GM21737 (cell line): ENCODE data around the gene AFF1.

Experiments
- ATAC-seq: cut with Tn5 transposase; IDR thresholded peaks from one replicate; pipeline ENCODE4 v1.9.1; 2021; ENCODE audit warnings: mild to moderate bottlenecking, moderate library complexity; ENCODE audit not compliant: unreplicated experiment

Gene AFF1, protein sequence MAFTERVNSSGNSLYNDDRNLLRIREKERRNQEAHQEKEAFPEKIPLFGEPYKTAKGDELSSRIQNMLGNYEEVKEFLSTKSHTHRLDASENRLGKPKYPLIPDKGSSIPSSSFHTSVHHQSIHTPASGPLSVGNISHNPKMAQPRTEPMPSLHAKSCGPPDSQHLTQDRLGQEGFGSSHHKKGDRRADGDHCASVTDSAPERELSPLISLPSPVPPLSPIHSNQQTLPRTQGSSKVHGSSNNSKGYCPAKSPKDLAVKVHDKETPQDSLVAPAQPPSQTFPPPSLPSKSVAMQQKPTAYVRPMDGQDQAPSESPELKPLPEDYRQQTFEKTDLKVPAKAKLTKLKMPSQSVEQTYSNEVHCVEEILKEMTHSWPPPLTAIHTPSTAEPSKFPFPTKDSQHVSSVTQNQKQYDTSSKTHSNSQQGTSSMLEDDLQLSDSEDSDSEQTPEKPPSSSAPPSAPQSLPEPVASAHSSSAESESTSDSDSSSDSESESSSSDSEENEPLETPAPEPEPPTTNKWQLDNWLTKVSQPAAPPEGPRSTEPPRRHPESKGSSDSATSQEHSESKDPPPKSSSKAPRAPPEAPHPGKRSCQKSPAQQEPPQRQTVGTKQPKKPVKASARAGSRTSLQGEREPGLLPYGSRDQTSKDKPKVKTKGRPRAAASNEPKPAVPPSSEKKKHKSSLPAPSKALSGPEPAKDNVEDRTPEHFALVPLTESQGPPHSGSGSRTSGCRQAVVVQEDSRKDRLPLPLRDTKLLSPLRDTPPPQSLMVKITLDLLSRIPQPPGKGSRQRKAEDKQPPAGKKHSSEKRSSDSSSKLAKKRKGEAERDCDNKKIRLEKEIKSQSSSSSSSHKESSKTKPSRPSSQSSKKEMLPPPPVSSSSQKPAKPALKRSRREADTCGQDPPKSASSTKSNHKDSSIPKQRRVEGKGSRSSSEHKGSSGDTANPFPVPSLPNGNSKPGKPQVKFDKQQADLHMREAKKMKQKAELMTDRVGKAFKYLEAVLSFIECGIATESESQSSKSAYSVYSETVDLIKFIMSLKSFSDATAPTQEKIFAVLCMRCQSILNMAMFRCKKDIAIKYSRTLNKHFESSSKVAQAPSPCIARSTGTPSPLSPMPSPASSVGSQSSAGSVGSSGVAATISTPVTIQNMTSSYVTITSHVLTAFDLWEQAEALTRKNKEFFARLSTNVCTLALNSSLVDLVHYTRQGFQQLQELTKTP

DNA sequence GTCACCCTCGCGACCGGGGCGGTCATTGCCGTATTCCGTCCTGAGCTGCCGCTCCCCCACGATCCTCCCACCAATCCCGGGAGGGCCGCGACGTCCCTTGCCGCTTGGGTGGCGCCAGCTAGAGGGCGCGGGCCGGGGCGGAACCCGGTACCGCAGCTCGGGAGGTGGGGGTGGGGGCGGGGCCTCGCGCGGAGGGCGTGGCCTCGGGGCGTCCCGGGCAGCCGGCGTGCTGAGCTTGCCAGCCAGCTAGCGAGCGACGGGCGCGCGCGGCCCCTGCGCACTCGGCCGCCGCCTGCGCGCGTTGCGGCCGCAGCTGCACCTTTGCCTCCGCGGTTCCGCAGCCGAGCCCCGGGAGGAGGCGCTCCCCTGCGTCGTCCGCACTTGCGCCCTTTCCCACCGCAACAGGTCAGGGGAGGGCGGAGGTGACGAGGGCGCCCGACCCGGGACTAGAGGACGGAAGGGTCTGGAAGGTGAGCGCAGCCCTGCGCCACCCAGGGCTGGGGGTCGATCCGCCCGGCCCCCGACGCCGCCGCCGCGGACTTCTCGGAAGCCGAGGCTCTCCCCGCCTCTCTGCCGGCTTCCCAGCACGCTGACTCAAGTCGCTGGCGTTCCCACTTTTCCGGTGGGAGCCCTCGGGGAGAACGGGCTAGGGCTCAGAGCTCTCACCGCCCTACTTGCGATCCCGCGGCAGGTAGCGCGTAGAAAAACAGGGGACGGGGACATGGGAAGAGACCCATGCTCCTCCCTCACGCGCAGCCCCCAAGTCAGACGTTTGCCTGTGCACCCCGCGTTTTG, at the start of gene AFF1:
AFF1 (plus strand) TSS at position 241 of the 795 bp plus-strand sequence. CDS start 13,523 bp downstream, outside the sequence.
- peak; percentile 52 for ATAC-seq

- ATAC-seq, result no peak
Observed at GRCh38 chr4:86890790-86891189, 44.0 kb upstream of the AFF1 start.

GRCh38 chr4:86891762-86892635, 42.8 kb upstream of the AFF1 start, which contains the start of gene C4orf36:
TSS of gene C4orf36 (minus strand) at chr4:86892422. CDS start at chr4:86891520, 902 bp downstream.
- ATAC-seq, result peak; percentile 51

- ATAC-seq, result no peak
Observed at GRCh38 chr4:86892636-86892960, 42.2 kb upstream of the AFF1 start.

GRCh38 chr4:86893136-86893535, 41.7 kb upstream of the AFF1 start:
- no peak for ATAC-seq

DNA sequence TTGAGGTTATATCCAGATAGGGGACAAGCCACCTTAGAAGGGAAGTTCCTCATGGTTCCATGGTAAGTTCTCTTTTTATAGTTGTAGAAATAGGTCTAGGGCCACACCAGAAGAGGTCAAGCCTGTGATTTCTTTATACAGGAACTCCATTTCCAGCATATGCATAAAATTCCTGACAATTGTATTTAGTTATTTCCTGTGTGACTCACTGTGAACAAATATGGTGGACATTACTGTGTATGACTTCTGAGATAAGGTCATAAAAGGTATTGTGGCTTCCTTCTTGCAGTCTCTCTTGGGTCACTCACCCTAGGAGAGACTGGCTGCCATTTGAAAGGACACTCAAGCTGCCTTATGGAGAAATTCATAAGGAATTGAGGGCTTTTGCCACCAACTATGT, 40.4 kb upstream of the AFF1 start:
- ATAC-seq, result no peak

DNA sequence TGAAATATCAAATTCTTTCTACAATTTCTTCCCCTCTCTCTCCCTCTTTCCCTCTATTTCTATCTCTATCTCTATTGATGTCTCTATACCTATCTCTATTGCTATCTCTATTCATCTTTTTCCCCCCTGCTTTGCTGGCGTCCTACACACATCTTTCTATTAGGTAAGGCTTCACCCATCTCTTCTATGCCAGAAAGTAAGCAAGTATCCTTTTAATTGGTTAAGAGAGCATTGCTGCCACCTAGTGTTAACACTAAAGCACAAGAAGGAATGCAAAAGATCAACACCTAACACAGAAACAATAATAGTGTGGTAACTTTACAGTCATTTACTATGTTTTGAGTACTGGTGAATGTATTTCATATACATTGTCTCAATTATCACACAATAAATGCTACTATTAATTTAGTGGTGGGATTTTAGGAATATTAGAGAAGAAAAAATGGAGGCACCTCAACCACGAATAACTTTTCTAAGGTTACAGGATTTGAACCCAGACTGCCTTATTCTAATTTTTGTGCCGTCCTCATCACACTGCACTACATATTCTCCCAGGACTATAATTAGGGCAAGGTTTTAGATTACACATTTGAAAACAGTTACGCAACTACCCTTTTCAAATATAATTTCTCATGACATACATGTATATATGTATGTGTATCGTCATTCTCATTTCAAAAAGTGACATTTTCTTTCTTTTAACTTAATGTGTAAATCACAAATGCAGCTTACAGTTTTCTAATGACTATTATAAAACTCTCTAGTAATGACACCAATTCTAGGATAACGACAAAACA, 38.9 kb upstream of the AFF1 start:
- ATAC-seq, result no peak

GRCh38 chr4:86896596-86896995, 38.2 kb upstream of the AFF1 start:
- ATAC-seq, result no peak

- no peak for ATAC-seq
Observed at GRCh38 chr4:86898562-86898961, 36.2 kb upstream of the AFF1 start.

DNA sequence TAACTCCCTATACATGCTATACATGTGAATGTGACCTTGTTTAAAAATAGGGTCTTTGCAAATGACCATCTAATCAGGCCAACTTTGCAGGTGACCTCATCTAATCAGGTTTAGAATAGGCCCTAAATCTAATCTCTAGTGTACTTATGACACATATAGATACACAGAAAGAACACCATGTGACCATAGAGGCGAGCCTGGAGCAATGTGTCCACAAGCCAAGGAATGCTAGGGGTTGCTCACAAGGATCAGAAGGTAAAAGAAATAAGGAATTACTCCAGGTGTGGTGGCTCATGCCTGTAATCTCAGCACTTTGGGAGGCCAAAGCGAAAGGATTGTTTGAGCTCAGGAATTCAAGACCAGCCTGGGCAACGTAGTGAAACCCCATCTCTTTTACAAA, 32.9 kb upstream of the AFF1 start:
- no peak for ATAC-seq

- no peak for ATAC-seq
Observed at GRCh38 chr4:86908251-86908657, 26.6 kb upstream of the AFF1 start.

GRCh38 chr4:86909546-86910295, 25.1 kb upstream of the AFF1 start:
- no peak for ATAC-seq

- no peak for ATAC-seq
Observed at GRCh38 chr4:86910369-86910768, 24.4 kb upstream of the AFF1 start.

DNA sequence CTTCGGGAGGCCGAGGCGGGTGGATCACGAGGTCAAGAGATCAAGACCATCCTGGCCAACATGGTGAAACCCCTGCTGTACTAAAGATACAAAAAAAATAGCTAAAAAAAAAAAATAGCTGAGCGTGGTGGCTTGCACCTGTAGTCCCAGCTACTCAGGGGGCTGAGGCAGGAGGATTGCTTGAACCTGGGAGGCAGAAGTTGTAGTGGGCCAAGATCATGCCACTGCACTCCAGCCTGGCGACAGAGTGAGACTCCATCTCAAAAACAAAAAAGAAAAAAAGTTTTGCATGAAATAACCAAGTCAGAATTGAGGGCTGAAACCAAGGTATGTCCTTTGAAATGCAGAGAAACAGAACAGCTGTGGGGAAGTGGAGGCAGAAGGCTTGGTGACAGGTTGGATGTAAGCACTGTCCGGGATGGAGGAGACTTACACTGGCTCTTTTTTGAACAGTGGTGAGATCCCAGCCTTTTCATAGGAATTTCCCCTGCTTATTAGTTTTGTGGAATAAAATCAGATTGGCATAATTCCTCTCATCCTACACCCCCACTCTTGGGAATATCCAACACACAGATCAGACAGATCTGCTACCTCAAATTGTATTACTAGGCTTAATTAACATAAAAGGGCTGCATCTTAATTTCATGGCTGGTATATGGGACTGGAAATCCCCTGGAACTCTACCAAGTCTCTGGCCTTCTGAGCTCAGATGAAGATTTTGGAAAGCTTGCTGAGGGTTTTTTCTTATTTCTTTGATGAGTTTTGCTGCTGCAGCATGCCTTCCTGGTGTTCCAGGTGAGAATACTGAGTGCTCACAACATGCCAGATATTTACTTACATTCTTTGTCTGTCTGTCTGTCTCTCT, 23.8 kb upstream of the AFF1 start:
- ATAC-seq, result no peak

GRCh38 chr4:86916392-86916791, 18.4 kb upstream of the AFF1 start:
- no peak for ATAC-seq

GRCh38 chr4:86917212-86918039, 17.4 kb upstream of the AFF1 start:
- ATAC-seq, result no peak
